Neural cell (in vitro differentiated cells): ENCODE measurements around the gene OR2AT4. TPM values are rescaled to one million over a fixed set of nuclear protein-coding genes. Genes with fewer than 3 reads are reported as not detected.
"Not testable (repeated sequence)": the region's sequence is repeated elsewhere in the genome, so short reads cannot be mapped to it uniquely, and the experiment has no call there.

Source experiments
- H2AFZ ChIP-seq: fragments of 200-600, 300-800 bp; sonication (generic), shearing (Covaris generic); 2 replicates; pipeline ENCODE4 v1.6.0; 2014; ENCODE audit warnings: low read depth, mild to moderate bottlenecking, antibody characterized with exemption, low read length, moderate library complexity
- H3F3A ChIP-seq: fragments of 200-600 bp; shearing (Covaris generic); 2 replicates; pipeline ENCODE4 v1.6.1; 2016; ENCODE audit warnings: mild to moderate bottlenecking, moderate library complexity, mixed read lengths, antibody characterized with exemption, low read length; ENCODE audit not compliant: insufficient read depth, poor library complexity, severe bottlenecking
- H3K27ac ChIP-seq: fragments of 200-600, 300-800 bp; sonication (generic), shearing (Covaris generic); 2 replicates; pipeline ENCODE4 v1.5.1; 2014; ENCODE audit warnings: mild to moderate bottlenecking, low read length, moderate library complexity
- H3K27me3 ChIP-seq: fragments of 300-800, 200-600 bp; sonication (generic), shearing (Covaris generic); 2 replicates; pipeline ENCODE4 v1.6.0; 2014; ENCODE audit warnings: mild to moderate bottlenecking, low read depth, low read length, moderate library complexity; ENCODE audit not compliant: insufficient read depth
- H3K36me3 ChIP-seq: fragments of 300-800, 200-600 bp; sonication (generic), shearing (Covaris generic); 2 replicates; pipeline ENCODE4 v1.5.1; 2014; ENCODE audit warnings: mild to moderate bottlenecking, antibody characterized with exemption, low read length, moderate library complexity; ENCODE audit not compliant: insufficient read depth
- H3K4me2 ChIP-seq: fragments of 300-800, 200-600 bp; sonication (generic), shearing (Covaris generic); 2 replicates; pipeline ENCODE4 v1.6.0; 2014; ENCODE audit warnings: mild to moderate bottlenecking, low read length
- H3K4me3 ChIP-seq: fragments of 300-800, 200-600 bp; sonication (generic), shearing (Covaris generic); 2 replicates; pipeline ENCODE4 v1.5.1; 2014; ENCODE audit warnings: mild to moderate bottlenecking, low read length, moderate library complexity
- H3K79me2 ChIP-seq: fragments of 200-600 bp; shearing (Covaris generic); replicated peaks from 2 replicates; pipeline ENCODE4 v1.6.0; 2014; ENCODE audit warnings: mild to moderate bottlenecking, low read length, moderate library complexity; ENCODE audit not compliant: insufficient read depth
- H3K9ac ChIP-seq: fragments of 300-800, 200-600 bp; sonication (generic), shearing (Covaris generic); 2 replicates; pipeline ENCODE4 v1.6.1; 2016; ENCODE audit warnings: mild to moderate bottlenecking, low read length, mixed read lengths
- H3K9me2 ChIP-seq: fragments of 200-600 bp; shearing (Covaris generic); 2 replicates; pipeline ENCODE4 v1.6.1; 2016; ENCODE audit warnings: mild to moderate bottlenecking, low read length, mixed read lengths; ENCODE audit not compliant: insufficient read depth
- H3K9me3 ChIP-seq: fragments of 200-600, 300-800 bp; sonication (generic), shearing (Covaris generic); 2 replicates; pipeline ENCODE4 v1.6.1; 2016; ENCODE audit warnings: mild to moderate bottlenecking, mixed run types, low read length, moderate library complexity, mixed read lengths
- H4K20me1 ChIP-seq: fragments of 200-600 bp; shearing (Covaris generic); 2 replicates; pipeline ENCODE4 v1.6.1; 2016; ENCODE audit warnings: mild to moderate bottlenecking, mixed run types; ENCODE audit not compliant: insufficient read depth
- CTCF ChIP-seq: fragments of 450-650 bp; IDR thresholded peaks from 2 replicates; pipeline ENCODE4 v1.5.1; 2014; ENCODE audit warnings: antibody characterized with exemption, mild to moderate bottlenecking, moderate library complexity; ENCODE audit not compliant: poor library complexity, severe bottlenecking
- EP300 ChIP-seq: fragments of 450-650 bp; conservative IDR thresholded peaks from 2 replicates; pipeline ENCODE4 v1.6.1; 2014; ENCODE audit warnings: antibody characterized with exemption, mild to moderate bottlenecking, moderate library complexity; ENCODE audit not compliant: poor library complexity, severe bottlenecking
- EZH2 ChIP-seq: fragments of 200-600, 300-800 bp; shearing (Covaris generic), sonication (generic); IDR thresholded peaks from 2 replicates; pipeline ENCODE4 v1.6.1; 2014; ENCODE audit warnings: antibody characterized with exemption, low read length, borderline replicate concordance, mild to moderate bottlenecking; ENCODE audit not compliant: insufficient read depth, poor library complexity, severe bottlenecking
- MXI1 ChIP-seq: fragments of 450-650 bp; conservative IDR thresholded peaks from 2 replicates; pipeline ENCODE4 v1.6.1; 2014; ENCODE audit warnings: antibody characterized with exemption, mild to moderate bottlenecking; ENCODE audit not compliant: poor library complexity, severe bottlenecking
- POLR2AphosphoS5 ChIP-seq: IDR thresholded peaks from 2 replicates; pipeline ENCODE4 v1.6.1; 2012
- RAD21 ChIP-seq: fragments of 450-650 bp; conservative IDR thresholded peaks from 2 replicates; pipeline ENCODE4 v1.6.1; 2014; ENCODE audit warnings: antibody characterized with exemption, mild to moderate bottlenecking, moderate library complexity
- REST ChIP-seq: IDR thresholded peaks from 2 replicates; pipeline ENCODE4 v1.6.1; 2012; ENCODE audit warnings: borderline replicate concordance
- SMC3 ChIP-seq: fragments of 450-650 bp; conservative IDR thresholded peaks from 2 replicates; pipeline ENCODE4 v1.6.1; 2014; ENCODE audit warnings: antibody characterized with exemption, mild to moderate bottlenecking, moderate library complexity; ENCODE audit not compliant: poor library complexity
- TAF1 ChIP-seq: IDR thresholded peaks from 2 replicates; pipeline ENCODE4 v1.6.1; 2012; ENCODE audit warnings: low read depth
- polyA plus RNA-seq: library from polyadenylated mRNA; depleted of rRNA; stranded (reverse); fragments of >200 nt; gene quantifications from 2 replicates; pipeline ENCODE4 v1.2.3, GENCODE V29; 2014

Gene OR2AT4
- polyA plus RNA-seq, 1 donor from 2014 or later: not detected

- no peak overlapping the region for H3K4me3 ChIP-seq
Observed at GRCh38 chr11:75047191-75047590, 49.5 kb downstream of the OR2AT4 start.

GRCh38 chr11:75046668-75047067 is 50.0 kb downstream of the OR2AT4 start:
- not testable (repeated sequence) for H3K27me3 ChIP-seq, H3K36me3 ChIP-seq, H3K79me2 ChIP-seq, H3K4me2 ChIP-seq, H3F3A ChIP-seq, H3K9me2 ChIP-seq, H4K20me1 ChIP-seq, H2AFZ ChIP-seq, H3K4me3 ChIP-seq, H3K9me3 ChIP-seq, H3K9ac ChIP-seq, H3K27ac ChIP-seq

More at GRCh38 chr11:75047191-75047590, 49.5 kb downstream of the OR2AT4 start:
- no peaks in the 10 kb centered on the region for H3K9me3 ChIP-seq
- H3F3A ChIP-seq: no peaks in the 10 kb centered on the region
- no peaks in the 10 kb centered on the region for H3K9me2 ChIP-seq
- TF ChIP-seq CTCF: no peak
- no peak for TF ChIP-seq REST
- no peak for TF ChIP-seq TAF1
- TF ChIP-seq EP300: no peak
- TF ChIP-seq SMC3: no peak
- no peak for TF ChIP-seq EZH2
- TF ChIP-seq POLR2AphosphoS5: no peak
- no peak for TF ChIP-seq MXI1
- no peak for TF ChIP-seq RAD21
- H3K4me2 ChIP-seq: no peak overlapping the region
- no peak overlapping the region for H2AFZ ChIP-seq
- H4K20me1 ChIP-seq: no peaks in the 10 kb centered on the region
- no peaks in the 10 kb centered on the region for H3K27me3 ChIP-seq
- no peaks in the 10 kb centered on the region for H3K36me3 ChIP-seq
- H3K79me2 ChIP-seq: no peaks in the 10 kb centered on the region
- H3K27ac ChIP-seq: no peak overlapping the region
- no peak overlapping the region for H3K9ac ChIP-seq

GRCh38 chr11:75044381-75045170 is 52.1 kb downstream of the OR2AT4 start:
- not testable (repeated sequence) for H3K9ac ChIP-seq, H3K4me2 ChIP-seq, H3K36me3 ChIP-seq, H3K27me3 ChIP-seq, H2AFZ ChIP-seq, H3K27ac ChIP-seq, H4K20me1 ChIP-seq, H3K9me2 ChIP-seq, H3F3A ChIP-seq, H3K4me3 ChIP-seq, H3K79me2 ChIP-seq, H3K9me3 ChIP-seq

GRCh38 chr11:75041821-75042220 is 54.9 kb downstream of the OR2AT4 start:
- not testable (repeated sequence) for H3K9me2 ChIP-seq, H3K9me3 ChIP-seq, H3K36me3 ChIP-seq, H3K79me2 ChIP-seq, H3K9ac ChIP-seq, H3K27ac ChIP-seq, H2AFZ ChIP-seq, H3K27me3 ChIP-seq, H3F3A ChIP-seq, H4K20me1 ChIP-seq, H3K4me2 ChIP-seq, H3K4me3 ChIP-seq
